NT2/D1 (cell line): Measurements from ENCODE around the gene RASAL1.
"Not testable (repeated sequence)": the region's sequence is repeated elsewhere in the genome, so short reads cannot be mapped to it uniquely, and the experiment has no call there.

Experiments used
- SUZ12 ChIP-seq: IDR thresholded peaks from 2 replicates; pipeline ENCODE4 v1.6.1; 2011; ENCODE audit not compliant: insufficient read length, insufficient read depth; ENCODE audit errors: extremely low read depth
- YY1 ChIP-seq: IDR thresholded peaks from 2 replicates; pipeline ENCODE4 v1.6.1; 2011; ENCODE audit not compliant: insufficient read length, insufficient read depth

DNA sequence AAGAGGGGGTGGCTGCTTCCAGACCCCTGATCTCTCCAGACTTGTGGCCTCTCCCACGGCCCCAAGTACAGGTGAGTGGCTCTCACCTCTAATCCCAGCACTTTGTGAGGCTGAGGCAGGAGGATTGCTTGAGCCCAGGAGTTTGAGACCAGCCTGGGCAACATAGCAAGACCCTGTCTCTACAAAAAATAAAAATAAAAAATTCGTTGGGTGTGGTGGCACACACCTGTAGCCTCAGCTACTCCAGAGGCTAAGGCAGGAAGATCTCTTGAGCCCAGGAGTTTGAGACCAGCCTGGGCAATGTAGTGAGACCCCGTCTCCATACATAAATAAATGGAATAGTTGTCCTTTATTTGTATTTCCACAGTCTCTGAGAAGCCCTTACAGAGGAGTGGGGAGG is 6.2 kb upstream of the RASAL1 start:
- not testable (repeated sequence) for TF ChIP-seq YY1, SUZ12
